GM12878 (cell line): Measurements from ENCODE around the gene CHCHD6.

Source experiments
- ATF2 ChIP-seq: IDR thresholded peaks from 2 replicates; pipeline ENCODE4 v1.6.1; 2012; ENCODE audit warnings: low read length, inconsistent platforms
- CREM ChIP-seq: IDR thresholded peaks from 2 replicates; pipeline ENCODE4 v1.6.1; 2014; ENCODE audit warnings: antibody characterized with exemption, low read depth
- KAT2A ChIP-seq: conservative IDR thresholded peaks from 2 replicates; pipeline ENCODE4 v1.6.1; 2011; ENCODE audit warnings: low read depth, low read length; ENCODE audit not compliant: control insufficient read depth
- NR2C2 ChIP-seq: IDR thresholded peaks from 2 replicates; pipeline ENCODE4 v1.6.1; 2011; ENCODE audit warnings: borderline replicate concordance, low read depth; ENCODE audit not compliant: control insufficient read depth, insufficient read length
- POLR2A ChIP-seq: IDR thresholded peaks from 2 replicates; pipeline ENCODE4 v1.6.1; 2011; ENCODE audit warnings: low read depth, mild to moderate bottlenecking, low read length
- POLR2AphosphoS5 ChIP-seq: IDR thresholded peaks from 2 replicates; pipeline ENCODE4 v1.6.1; 2011; ENCODE audit warnings: mild to moderate bottlenecking, low read length, inconsistent platforms
- TAF1 ChIP-seq: IDR thresholded peaks from 2 replicates; pipeline ENCODE4 v1.6.1; 2011; ENCODE audit warnings: mild to moderate bottlenecking, low read depth, low read length, borderline replicate concordance

- TF ChIP-seq POLR2A (no peak), KAT2A (no peak), CREM (no peak), ATF2 (no peak), NR2C2 (no peak), POLR2AphosphoS5 (no peak), TAF1 (no peak)
These were observed 26.9 kb upstream of the CHCHD6 start for GRCh38 chr3:126676919-126677705.
